Inferior parietal cortex (tissue), 1 donor: ENCODE results near the gene TTC3.

Experiments
- DNase-seq: peaks from one replicate; pipeline ENCODE4 v3.0.0-alpha.2; 2016; ENCODE audit errors: extremely low spot score

The TTC3 gene

GRCh38 chr21:37153196-37153934 is 80.3 kb downstream of the TTC3 start:
- no peak for DNase-seq

- DNase-seq, result no peak
Measured at GRCh38 chr21:37153935-37154350, 80.9 kb downstream of the TTC3 start.

GRCh38 chr21:37155186-37155585 is 82.1 kb downstream of the TTC3 start:
- no peak for DNase-seq

- no peak for DNase-seq
Measured at GRCh38 chr21:37157938-37158337, 84.9 kb downstream of the TTC3 start.

GRCh38 chr21:37159053-37159776 is 86.2 kb downstream of the TTC3 start:
- no peak for DNase-seq

- DNase-seq, result no peak
Measured at GRCh38 chr21:37159949-37160348, 86.9 kb downstream of the TTC3 start.

- no peak for DNase-seq
Measured at GRCh38 chr21:37164742-37165141, 91.7 kb downstream of the TTC3 start.

GRCh38 chr21:37165586-37165985 is 92.5 kb downstream of the TTC3 start:
- DNase-seq, result no peak

- no peak for DNase-seq
Measured at GRCh38 chr21:37166733-37167132, 93.7 kb downstream of the TTC3 start.

GRCh38 chr21:37168666-37169065 is 95.6 kb downstream of the TTC3 start:
- DNase-seq, result no peak

GRCh38 chr21:37172646-37173045 is 99.6 kb downstream of the TTC3 start:
- DNase-seq, result no peak

- no peak for DNase-seq
Measured at GRCh38 chr21:37176716-37177115, 103.7 kb downstream of the TTC3 start.

- DNase-seq, result no peak
Measured at GRCh38 chr21:37181059-37181458, 108.0 kb downstream of the TTC3 start.

GRCh38 chr21:37182222-37182621 is 109.2 kb downstream of the TTC3 start:
- DNase-seq, result no peak

- no peak for DNase-seq
Measured at GRCh38 chr21:37183749-37184148, 110.7 kb downstream of the TTC3 start.

GRCh38 chr21:37184784-37185593 is 111.9 kb downstream of the TTC3 start:
- no peak for DNase-seq

- no peak for DNase-seq
Measured at GRCh38 chr21:37186983-37187382, 113.9 kb downstream of the TTC3 start.

- DNase-seq, result no peak
Measured at GRCh38 chr21:37188825-37189224, 115.8 kb downstream of the TTC3 start.

- DNase-seq, result no peak
Measured at GRCh38 chr21:37192019-37192418, 119.0 kb downstream of the TTC3 start.

- no peak for DNase-seq
Measured at GRCh38 chr21:37193006-37193405, 120.0 kb downstream of the TTC3 start.

GRCh38 chr21:37193676-37194075 is 120.6 kb downstream of the TTC3 start:
- DNase-seq, result no peak

- DNase-seq, result no peak
Measured at GRCh38 chr21:37195059-37195458, 122.0 kb downstream of the TTC3 start.

GRCh38 chr21:37195610-37196009 is 122.6 kb downstream of the TTC3 start:
- DNase-seq, result no peak
